Prostate gland (tissue), 2 donors: Measurements from ENCODE around the gene IGF2.

Source experiments
- POLR2A ChIP-seq: fragments of 450-650 bp; IDR thresholded peaks from one replicate; pipeline ENCODE4 v1.6.1; 2016; ENCODE audit warnings: antibody characterized with exemption, mild to moderate bottlenecking
- TF ChIP-seq, protein P1 (sequence below), 4 experiments: fragments of 200-600 bp in 2 of 4; fragments of 450-650 bp in 2 of 4; sonication (generic) in 2 of 4; IDR thresholded peaks; 1 replicate in 3 of 4; 2 replicates in 1 of 4; pipeline ENCODE4 v1.5.1; 2016 to 2019; ENCODE audit warnings: antibody characterized with exemption in 4 of 4, mild to moderate bottlenecking in 2 of 4, moderate library complexity in 2 of 4

DNA sequence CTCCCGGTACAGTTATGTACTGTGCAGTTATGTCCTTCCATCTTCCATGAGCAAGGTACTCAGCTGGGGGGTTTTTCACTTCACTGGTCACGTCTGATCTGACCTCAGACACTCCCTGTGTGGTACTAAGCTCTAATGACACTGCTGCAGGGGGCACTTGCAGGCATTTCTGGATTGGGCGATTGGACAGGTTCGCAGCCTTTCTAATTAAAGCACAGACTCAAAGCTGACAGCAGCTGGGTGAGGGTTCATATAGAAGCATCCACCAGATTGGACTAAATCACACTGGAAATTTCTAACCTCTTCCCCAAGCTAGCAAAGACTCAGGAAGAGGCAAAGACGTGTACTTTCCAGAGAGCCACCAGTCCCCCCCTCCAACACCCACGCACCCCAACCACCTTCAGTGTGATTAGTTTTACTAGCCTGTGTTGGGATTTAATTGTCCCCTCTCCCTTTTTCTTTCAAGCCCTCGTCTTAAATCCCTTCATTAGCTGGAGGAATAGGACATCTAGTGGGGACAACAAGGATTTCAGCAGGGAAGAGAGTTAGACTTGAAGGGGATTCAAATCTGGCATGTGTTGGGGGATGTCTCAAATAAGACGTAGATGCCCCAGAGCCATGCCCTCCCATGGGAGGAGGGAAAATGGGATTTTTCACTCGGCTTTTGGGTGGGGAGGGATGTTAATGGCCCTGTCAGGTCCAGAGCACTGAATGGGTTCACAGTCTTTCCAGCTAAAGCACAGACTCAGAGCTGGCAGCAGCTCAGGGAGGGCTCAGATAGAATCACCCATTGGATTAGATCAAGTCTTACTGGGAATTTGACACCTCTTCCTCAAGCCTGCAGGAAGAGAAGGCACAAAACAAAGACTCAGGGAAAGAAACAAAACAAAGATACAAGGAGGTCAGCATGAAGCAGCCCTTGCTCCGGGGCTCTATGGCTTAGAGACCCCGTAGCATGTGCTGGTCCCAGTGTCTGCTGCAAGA lies 11.0 kb upstream of the IGF2 start:
- TF ChIP-seq, protein P1, sequence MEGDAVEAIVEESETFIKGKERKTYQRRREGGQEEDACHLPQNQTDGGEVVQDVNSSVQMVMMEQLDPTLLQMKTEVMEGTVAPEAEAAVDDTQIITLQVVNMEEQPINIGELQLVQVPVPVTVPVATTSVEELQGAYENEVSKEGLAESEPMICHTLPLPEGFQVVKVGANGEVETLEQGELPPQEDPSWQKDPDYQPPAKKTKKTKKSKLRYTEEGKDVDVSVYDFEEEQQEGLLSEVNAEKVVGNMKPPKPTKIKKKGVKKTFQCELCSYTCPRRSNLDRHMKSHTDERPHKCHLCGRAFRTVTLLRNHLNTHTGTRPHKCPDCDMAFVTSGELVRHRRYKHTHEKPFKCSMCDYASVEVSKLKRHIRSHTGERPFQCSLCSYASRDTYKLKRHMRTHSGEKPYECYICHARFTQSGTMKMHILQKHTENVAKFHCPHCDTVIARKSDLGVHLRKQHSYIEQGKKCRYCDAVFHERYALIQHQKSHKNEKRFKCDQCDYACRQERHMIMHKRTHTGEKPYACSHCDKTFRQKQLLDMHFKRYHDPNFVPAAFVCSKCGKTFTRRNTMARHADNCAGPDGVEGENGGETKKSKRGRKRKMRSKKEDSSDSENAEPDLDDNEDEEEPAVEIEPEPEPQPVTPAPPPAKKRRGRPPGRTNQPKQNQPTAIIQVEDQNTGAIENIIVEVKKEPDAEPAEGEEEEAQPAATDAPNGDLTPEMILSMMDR (IDR thresholded peaks at IDR 0.05) = peak; percentile 9 to 61 (median 40)
- no peak for TF ChIP-seq POLR2A
